Ecto neural progenitor cell (in vitro differentiated cells): ENCODE measurements around the gene SIPA1.
A peak's percentile ranks its signal among the peaks of the same experiment; 100 is the strongest.
"Not testable (repeated sequence)": the region's sequence is repeated elsewhere in the genome, so short reads cannot be mapped to it uniquely, and the experiment has no call there.

ENCODE experiments used
- DNase-seq: peaks from one replicate; pipeline ENCODE4 v3.0.0-alpha.2; 2018; ENCODE audit warnings: low spot score

The SIPA1 gene

DNA sequence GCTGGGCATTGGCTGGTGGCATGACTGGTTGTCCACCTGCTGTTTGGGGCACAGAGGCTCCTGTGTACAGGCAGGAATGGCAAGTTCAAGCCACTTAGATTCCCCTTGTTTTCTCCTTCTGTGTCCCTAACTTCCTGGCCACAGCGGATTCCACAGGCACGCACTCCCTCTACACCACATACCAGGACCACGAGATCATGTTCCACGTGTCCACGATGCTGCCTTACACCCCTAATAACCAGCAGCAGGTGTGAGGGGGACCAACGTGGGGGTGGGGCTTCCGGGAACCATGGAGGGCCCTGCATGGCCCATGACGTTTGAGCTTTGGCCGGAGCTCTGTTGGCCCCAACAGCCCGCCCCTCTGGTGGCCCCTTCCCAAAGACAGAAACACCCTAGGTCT is 7.8 kb downstream of the SIPA1 start:
- DNase-seq: no peak

DNA sequence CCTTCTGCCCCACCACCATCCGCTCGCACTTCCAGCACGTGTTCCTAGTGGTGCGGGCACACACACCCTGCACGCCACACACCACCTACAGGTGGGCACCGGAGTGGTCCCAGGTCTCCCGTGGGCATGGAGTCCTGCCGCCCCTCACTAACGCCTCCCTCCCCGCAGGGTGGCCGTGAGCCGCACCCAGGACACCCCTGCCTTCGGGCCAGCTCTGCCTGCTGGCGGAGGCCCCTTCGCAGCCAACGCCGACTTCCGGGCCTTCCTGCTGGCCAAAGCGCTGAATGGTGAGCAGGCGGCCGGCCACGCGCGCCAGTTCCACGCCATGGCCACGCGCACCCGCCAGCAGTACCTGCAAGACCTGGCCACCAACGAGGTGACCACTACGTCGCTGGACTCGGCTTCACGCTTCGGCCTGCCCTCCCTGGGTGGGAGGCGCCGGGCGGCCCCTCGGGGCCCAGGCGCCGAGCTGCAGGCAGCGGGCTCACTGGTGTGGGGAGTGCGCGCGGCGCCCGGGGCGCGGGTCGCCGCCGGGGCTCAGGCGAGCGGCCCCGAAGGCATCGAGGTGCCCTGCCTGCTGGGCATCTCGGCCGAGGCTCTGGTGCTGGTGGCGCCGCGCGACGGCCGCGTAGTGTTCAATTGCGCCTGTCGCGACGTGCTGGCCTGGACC is 8.5 kb downstream of the SIPA1 start:
- DNase-seq: no peak

DNA sequence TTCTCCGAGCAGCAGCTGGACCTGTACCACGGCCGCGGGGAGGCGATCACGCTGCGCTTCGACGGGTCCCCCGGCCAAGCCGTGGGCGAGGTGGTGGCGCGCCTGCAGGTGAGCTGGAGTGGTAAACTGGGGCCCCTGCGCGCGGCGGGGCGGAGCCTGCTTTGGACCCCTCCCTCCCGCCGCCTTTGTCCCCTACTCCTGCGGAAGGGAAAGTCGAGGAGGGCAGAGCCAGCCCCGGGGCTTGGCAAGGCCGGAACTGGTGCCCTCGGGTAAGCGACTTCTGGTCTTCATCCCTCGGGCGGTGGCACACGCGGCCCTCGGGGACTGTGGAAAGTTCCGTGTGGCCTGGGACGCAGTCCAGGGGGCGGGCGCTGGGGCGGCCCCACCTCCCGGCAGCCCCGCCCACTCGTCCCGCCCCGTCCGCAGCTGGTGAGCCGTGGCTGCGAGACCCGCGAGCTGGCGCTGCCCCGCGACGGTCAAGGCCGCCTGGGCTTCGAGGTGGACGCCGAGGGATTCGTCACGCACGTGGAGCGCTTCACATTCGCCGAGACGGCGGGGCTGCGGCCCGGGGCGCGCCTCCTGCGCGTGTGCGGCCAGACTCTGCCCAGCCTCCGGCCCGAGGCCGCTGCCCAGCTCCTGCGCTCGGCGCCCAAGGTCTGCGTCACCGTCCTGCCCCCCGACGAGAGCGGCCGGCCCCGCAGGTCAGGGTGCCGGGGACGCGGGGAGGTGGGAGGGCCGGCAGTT is 9.2 kb downstream of the SIPA1 start:
- DNase-seq: peak; percentile 70

- DNase-seq: no peak
Measured at GRCh38 chr11:65648997-65649493, 11.1 kb downstream of the SIPA1 start.

GRCh38 chr11:65649656-65650546 is 12.0 kb downstream of the SIPA1 start:
- DNase-seq: no peak

DNA sequence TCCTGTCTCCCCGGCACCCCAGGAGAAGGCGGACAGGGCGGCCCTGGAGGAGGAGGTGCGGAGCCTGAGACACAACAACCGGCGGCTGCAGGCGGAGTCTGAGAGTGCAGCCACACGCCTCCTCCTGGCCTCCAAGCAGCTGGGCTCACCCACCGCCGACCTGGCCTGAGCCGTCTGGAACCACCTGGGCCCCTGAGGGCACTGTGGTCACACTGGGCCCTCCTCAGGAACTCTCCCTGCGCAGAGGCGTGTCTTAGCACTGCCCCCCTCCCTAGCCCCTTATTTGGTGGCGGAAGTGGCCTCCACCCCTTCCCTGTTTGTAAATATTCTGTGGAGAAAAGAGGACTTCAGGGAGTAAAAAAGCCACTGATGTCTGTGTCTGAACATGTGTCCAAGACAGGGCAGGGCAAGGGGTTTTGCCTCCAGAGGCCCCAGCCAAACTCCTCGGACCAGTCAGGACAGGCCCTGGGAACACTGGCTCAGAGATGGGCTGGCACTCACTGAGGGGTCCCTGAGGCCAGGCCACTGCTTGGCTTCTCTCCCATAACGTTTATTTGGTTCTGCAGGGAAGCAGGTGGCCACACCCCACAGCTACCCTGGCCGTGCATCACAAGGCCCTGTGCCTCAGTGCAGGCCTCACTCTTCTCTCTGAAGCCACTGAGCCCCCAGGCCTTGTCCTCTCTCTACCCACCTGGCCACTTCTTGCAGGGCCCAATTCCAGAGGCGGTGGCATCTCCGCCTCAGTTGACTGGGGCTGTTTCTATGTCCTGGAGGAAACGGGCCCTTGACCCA is 12.8 kb downstream of the SIPA1 start:
- DNase-seq: no peak

DNA sequence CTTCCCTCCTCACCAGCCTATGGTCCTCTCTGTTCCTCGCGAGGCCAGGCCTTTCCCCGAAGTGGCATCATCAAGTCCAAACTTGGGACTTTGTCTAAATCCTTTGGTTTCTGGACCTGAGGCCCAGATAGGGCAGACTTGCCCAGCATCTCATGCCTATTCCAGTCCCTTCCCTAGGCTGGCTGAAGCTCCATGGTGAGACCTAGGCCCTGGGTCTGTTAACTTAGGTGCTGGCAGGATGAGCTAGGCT is 13.4 kb downstream of the SIPA1 start:
- DNase-seq: no peak

GRCh38 chr11:65651589-65652510 is 13.9 kb downstream of the SIPA1 start:
- no peak for DNase-seq

- peak; percentile 95 for DNase-seq
Measured at GRCh38 chr11:65652511-65653228, 14.8 kb downstream of the SIPA1 start.

- no peak for DNase-seq
Measured at GRCh38 chr11:65653229-65654225, 15.6 kb downstream of the SIPA1 start.

DNA sequence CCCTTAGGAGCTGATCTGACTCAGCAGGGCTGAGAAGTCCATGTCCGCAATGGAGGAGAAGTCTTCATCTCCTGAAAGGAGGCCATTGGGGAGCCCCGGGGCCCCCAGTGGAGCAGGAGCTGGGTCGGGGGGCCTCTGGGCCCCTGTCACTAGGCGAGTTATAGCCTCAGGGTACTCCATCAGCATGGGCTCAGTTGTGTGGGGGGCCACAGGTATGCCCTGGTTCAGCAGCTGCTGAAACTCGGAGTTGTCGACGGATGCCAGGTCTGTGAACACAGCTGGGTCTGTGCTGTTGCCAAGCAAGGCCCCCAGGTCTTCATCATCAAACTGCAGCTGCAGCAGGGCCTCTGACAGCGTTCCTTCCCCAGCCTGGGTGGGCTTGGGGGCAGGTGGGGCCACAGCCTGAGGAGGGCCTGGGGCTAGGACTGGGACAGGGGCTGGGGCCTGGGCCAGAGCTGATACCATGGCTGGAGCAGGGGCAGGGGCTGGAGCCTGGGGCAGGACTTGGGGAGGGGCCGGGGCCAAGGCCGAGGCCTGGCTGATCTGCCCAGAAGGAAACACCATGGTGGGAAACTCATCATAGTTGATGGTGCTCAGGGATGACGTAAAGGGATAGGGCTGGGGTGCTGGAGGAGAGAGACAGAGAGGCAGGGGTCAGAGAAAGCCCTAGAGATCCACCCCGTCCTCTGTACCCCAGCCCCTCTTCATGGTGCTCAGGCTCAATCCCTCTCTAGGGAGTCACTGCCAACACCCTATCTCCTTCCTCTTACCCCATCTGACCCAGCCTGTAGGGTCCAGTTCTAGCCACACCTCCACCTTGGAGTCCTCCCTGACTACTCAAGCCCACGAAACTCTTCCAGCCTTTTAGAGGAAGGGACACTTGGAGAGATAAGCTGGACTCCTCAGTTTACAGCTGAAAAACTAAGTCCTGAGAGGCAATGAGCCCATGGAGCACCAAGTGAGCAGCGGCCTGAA is 16.8 kb downstream of the SIPA1 start:
- DNase-seq: no peak

DNA sequence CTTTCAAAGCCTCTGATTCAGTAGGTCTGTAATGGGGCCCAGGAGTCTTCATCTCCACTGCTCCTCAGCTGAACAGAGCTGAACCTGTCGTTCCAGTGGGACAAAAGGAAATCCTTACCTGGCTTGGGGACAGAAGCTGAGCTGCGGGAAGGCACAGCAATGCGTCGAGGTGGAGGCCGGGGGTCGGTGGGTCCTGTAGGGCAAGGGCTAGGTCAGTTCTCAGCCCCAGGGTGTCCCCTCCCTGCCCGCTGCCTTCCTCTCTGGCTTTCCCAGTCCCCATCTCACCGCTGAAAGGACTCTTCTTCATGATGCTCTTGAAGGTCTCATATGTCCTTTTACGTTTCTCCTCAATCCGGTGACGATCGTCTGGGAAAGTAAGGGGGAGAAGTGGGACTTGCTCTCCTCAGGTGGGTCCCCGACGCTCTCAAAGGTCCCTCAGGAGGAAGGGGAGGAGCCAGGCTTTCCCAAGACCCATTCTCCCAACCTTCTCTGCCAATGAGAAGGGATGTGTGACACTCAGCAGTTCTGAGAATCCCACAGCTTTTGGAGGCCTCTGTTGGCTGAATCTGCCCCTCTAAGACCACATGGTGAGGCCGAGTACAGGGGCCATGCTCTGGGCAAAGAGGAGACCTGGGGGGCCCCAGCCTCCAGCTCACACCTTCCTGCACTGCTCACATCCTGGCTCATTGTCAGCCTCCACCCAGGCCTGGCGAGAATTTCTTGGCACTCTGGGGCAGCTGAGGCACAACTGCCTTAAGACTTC is 17.9 kb downstream of the SIPA1 start:
- DNase-seq: no peak

DNA sequence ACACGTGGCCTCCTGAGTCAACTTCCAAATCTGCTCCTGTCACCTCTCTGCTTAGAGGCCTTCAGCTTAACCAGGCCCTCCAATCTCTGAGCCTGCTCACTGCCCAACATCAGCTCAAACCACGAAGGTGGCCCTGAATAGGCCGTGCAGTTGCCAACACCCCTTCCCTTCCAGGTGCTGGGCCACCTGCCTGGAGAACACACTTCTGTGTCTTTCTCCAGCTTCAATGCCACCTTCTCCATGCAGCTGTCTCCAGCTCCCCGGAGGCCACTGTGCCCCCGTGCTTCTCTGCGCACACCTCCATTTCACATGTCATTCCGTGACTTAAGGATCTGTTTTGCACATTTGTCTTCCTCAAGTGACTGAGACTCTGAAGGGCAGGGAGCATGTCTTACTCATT is 19.5 kb downstream of the SIPA1 start:
- no peak for DNase-seq

DNA sequence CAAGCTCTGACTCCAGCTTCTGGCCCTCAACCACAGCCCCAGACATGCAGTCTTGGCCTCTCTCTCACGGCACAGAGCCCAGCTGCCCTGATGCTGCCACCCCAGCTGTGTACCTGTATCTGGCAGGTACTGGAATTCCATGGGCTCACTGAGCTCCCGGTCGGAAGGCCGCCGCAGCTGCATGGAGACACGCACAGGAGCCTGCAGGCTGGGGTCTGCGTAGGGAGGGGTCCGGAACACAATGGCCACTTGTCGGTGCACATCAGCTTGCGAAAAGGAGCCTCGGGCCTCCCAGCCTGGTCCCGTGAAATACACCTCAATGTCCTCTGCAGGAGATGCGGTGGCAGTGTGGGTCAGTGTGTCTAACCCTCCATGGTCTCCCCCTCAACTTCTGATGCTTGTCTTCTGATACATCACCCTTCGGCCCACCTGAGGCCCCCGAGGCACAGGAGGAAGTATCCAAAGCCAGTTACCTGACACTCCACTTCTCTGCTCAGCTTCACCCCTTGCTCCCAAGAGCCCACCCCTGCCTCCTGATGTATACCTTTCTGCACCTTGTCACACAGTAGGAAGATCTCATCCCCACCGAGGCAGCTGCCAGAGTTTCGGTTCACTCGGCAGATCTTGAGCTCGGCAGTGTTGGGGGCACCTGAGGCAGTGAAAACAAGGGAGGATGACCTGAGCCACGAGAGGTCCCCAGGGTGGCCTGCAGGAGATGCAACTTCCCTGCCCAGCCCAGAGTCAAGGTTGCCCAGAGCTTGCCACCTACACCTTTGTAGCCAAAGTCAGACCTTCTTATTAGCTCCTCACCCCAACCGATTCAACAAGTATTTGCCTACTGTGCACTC is 20.5 kb downstream of the SIPA1 start:
- DNase-seq: no peak

- DNase-seq: no peak
Measured at GRCh38 chr11:65660038-65660437, 22.1 kb downstream of the SIPA1 start.

- not testable (repeated sequence) for DNase-seq
Measured at GRCh38 chr11:65660908-65661307, 23.0 kb downstream of the SIPA1 start.
